ENCODE data around the gene COG4.

COG4 gene

DNA sequence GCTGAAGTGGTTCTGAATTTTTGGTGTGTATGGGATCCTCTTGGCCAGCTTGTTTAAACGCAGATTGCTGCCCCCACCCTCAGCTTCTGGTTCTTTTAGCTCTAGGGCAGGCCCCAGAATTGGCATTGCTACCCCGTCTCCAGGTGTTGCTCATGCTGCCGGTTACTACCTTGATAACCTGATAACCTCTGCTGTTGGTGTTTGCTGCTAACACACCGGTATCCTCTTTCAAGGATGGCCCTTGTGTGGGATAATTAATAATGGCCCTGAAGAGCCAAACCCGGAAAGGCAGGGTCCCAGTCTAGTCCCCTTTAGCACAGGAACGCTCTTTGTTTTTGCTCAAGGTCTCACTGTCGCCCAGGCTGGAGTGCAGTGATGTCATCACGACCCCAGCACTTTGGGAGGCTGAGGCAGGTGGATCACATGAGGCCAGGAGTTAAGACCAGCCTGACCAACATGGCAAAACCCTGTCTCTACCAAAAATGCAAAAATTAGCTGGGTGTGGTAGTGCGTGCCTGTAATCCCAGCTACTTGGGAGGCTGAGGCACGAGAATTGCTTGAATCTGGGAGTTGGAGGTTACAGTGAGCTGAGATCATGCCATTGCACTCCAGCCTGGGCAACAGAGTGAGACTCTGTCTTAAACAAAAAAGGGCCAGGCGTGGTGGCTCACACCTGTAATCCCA lies 83.2 kb downstream of the COG4 start:
- H3K9ac ChIP-seq: no peak overlapping the region
- H3K4me3 ChIP-seq (ENCODE audit: low read depth, low read length): no peak overlapping the region
- no peak overlapping the region for H3K27ac ChIP-seq
- H3K79me2 ChIP-seq: peaks cover 5% of the 10 kb centered on the region
- peak overlapping the region; percentile 95 for H2AFZ ChIP-seq
- peaks cover 24% of the 10 kb centered on the region for H3K4me1 ChIP-seq
- peak overlapping the region; percentile 89 for H3K4me2 ChIP-seq (ENCODE audit: low read length)
- no peak for TF ChIP-seq CTCF (IDR thresholded peaks at IDR 0.05)
- no peaks in the 10 kb centered on the region for H3K27me3 ChIP-seq (ENCODE audit: control insufficient read depth, insufficient read depth, low read length)
- H3K9me3 ChIP-seq (ENCODE audit: control insufficient read depth, low read length): no peaks in the 10 kb centered on the region
- no peaks in the 10 kb centered on the region for H3K36me3 ChIP-seq (ENCODE audit: control insufficient read depth, insufficient read depth, low read length)

- Histone ChIP-seq H2AFZ (peak within 1 kb of the TSS; percentile 95), H3K27ac (peak within 1 kb of the TSS; percentile 80), H3K79me2 (peaks cover 5% of the 10 kb centered on the region), H3K4me2 (ENCODE audit: low read length) (peak within 1 kb of the TSS; percentile 91), H3K9ac (no peak within 1 kb of the TSS), H3K36me3 (ENCODE audit: control insufficient read depth, insufficient read depth, low read length) (no peaks in the 10 kb centered on the region), H3K4me3 (ENCODE audit: low read depth, low read length) (peak within 1 kb of the TSS; percentile 67), H3K27me3 (ENCODE audit: control insufficient read depth, insufficient read depth, low read length) (no peaks in the 10 kb centered on the region), H3K9me3 (ENCODE audit: control insufficient read depth, low read length) (no peaks in the 10 kb centered on the region), H3K4me1 (peaks cover 33% of the 10 kb centered on the region)
- TF ChIP-seq CTCF (IDR thresholded peaks at IDR 0.05): peak; percentile 43
These were observed 84.1 kb downstream of the COG4 start, which contains the start of gene ST3GAL2 for GRCh38 chr16:70438969-70439862. Gene ST3GAL2, minus strand, starts transcription at chr16:70439100. Its CDS starts 40,570 bp downstream, at chr16:70398530.

DNA sequence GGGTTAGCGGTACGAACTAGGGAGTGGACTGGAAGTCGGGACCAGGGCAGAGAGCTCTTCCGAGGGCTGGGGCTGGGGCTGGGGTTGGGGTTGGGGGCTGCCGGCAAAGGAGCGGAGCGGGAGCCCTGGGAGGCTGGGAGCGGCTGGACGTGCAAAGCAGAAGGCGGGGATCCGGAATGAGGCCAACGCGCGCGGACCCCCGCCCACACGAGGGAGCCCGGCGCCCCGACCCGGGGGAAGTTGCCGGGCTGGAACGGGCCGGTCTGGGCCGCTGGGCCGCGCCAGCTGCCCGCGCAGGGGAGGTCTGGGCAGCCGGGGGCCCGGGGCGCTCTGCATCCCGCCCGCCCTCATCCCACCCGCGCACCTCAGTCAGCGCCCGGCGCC lies 84.8 kb downstream of the COG4 start:
- H3K4me2 ChIP-seq (ENCODE audit: low read length): peak overlapping the region; percentile 91
- no peaks in the 10 kb centered on the region for H3K27me3 ChIP-seq (ENCODE audit: control insufficient read depth, insufficient read depth, low read length)
- H3K27ac ChIP-seq: peak overlapping the region; percentile 80
- no peaks in the 10 kb centered on the region for H3K36me3 ChIP-seq (ENCODE audit: control insufficient read depth, insufficient read depth, low read length)
- no peaks in the 10 kb centered on the region for H3K9me3 ChIP-seq (ENCODE audit: control insufficient read depth, low read length)
- H3K4me1 ChIP-seq: peaks cover 39% of the 10 kb centered on the region
- H3K9ac ChIP-seq: no peak overlapping the region
- TF ChIP-seq CTCF (IDR thresholded peaks at IDR 0.05): no peak
- peaks cover 5% of the 10 kb centered on the region for H3K79me2 ChIP-seq
- peak overlapping the region; percentile 67 for H3K4me3 ChIP-seq (ENCODE audit: low read depth, low read length)
- H2AFZ ChIP-seq: no peak overlapping the region

DNA sequence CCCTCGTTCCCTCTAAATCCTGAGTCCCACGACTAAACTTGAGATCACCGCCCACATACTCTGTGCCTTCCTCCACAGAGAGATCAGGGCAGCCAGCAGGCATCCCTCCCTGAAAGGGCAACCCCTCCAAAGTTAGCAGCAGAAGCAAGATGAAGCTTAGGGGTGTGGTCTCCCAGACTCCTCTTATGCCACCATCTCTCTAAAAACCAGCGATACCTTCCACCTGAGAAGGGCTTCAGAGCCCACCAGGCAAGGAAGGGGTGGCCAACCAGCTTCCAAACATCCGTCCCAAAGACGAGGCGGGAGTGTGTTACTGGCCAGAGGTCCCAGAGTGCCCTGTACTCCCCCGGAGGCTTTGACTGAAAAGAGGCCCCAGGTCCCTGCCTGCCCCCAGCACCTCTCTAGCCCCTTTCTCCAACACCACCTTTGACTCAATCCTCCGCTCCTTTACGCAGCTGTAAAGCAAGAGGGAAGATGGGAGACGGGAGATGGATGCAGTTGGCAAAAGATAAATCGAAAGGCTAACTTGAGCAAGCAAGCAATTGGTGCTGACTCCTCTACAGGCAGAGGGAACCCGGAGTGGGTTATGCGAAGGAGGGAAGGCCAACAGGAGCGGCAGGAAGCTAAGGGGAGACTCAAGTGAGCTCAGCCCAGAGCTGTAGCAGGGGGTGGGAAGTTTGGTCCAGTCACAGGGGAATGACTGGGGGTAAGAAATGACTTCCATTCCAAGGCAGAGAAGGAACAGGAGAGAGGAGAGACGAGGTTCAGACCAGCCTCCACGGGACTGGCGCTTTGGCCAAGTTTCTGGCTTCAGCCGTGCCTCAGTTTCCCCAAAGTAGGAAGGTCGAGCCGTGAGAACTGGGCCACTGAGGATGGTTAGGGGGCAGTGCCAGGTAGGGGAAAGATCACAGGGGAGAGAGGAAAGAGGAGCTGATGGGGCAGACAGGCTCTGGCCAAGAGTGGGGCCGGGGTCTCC lies 85.5 kb downstream of the COG4 start:
- Histone ChIP-seq H3K27me3 (ENCODE audit: control insufficient read depth, insufficient read depth, low read length) (no peaks in the 10 kb centered on the region), H3K4me3 (ENCODE audit: low read depth, low read length) (peak overlapping the region; percentile 67), H3K79me2 (peaks cover 5% of the 10 kb centered on the region), H3K9ac (no peak overlapping the region), H3K9me3 (ENCODE audit: control insufficient read depth, low read length) (no peaks in the 10 kb centered on the region), H2AFZ (peak overlapping the region; percentile 69), H3K4me2 (ENCODE audit: low read length) (peak overlapping the region; percentile 91), H3K36me3 (ENCODE audit: control insufficient read depth, insufficient read depth, low read length) (no peaks in the 10 kb centered on the region), H3K27ac (peak overlapping the region; percentile 80), H3K4me1 (peaks cover 46% of the 10 kb centered on the region)
- TF ChIP-seq CTCF (IDR thresholded peaks at IDR 0.05): no peak
